RWPE2 (cell line): ENCODE results near the gene OR6B1.
A peak's percentile ranks its signal among the peaks of the same experiment; 100 is the strongest.

ENCODE experiments used
- ATAC-seq: fragments of 200-7000 bp; cut with Tn5 transposase; 3 replicates; pipeline ENCODE4 v1.9.1; 2021; ENCODE audit warnings: low read depth
- DNase-seq: peaks from one replicate; pipeline ENCODE4 v3.0.0-alpha.2; 2020; ENCODE audit warnings: low spot score
- H3K27ac ChIP-seq: fragments of 450-650 bp; 2 replicates; pipeline ENCODE4 v1.5.1; 2017; ENCODE audit warnings: mild to moderate bottlenecking; ENCODE audit not compliant: poor library complexity, severe bottlenecking
- H3K27me3 ChIP-seq: fragments of 250-450 bp; sonication (Bioruptor Pico); 2 replicates; pipeline ENCODE4 v1.5.1; 2021; ENCODE audit warnings: mild to moderate bottlenecking, moderate library complexity; ENCODE audit not compliant: insufficient read depth, poor library complexity, severe bottlenecking
- H3K36me3 ChIP-seq: fragments of 250-450 bp; sonication (Bioruptor Pico); 2 replicates; pipeline ENCODE4 v1.5.1; 2020; ENCODE audit warnings: low read depth, mild to moderate bottlenecking, moderate library complexity
- H3K4me1 ChIP-seq: fragments of 250-450 bp; sonication (Bioruptor Pico); 2 replicates; pipeline ENCODE4 v1.5.1; 2021; ENCODE audit warnings: mild to moderate bottlenecking, moderate library complexity; ENCODE audit not compliant: insufficient read depth, poor library complexity, severe bottlenecking
- H3K4me3 ChIP-seq: fragments of 250-450 bp; sonication (Bioruptor Pico); 2 replicates; pipeline ENCODE4 v1.5.1; 2021; ENCODE audit warnings: mild to moderate bottlenecking, moderate library complexity; ENCODE audit not compliant: severe bottlenecking
- H3K9me3 ChIP-seq: fragments of 250-450 bp; sonication (Bioruptor Pico); 2 replicates; pipeline ENCODE4 v1.5.1; 2021; ENCODE audit warnings: mild to moderate bottlenecking, moderate library complexity; ENCODE audit not compliant: severe bottlenecking
- TF ChIP-seq, protein P1 (sequence below): fragments of 450-650 bp; IDR thresholded peaks from one replicate; pipeline ENCODE4 v1.5.1; 2017; ENCODE audit warnings: mild to moderate bottlenecking, moderate library complexity; ENCODE audit not compliant: poor library complexity, severe bottlenecking

Gene OR6B1

DNA sequence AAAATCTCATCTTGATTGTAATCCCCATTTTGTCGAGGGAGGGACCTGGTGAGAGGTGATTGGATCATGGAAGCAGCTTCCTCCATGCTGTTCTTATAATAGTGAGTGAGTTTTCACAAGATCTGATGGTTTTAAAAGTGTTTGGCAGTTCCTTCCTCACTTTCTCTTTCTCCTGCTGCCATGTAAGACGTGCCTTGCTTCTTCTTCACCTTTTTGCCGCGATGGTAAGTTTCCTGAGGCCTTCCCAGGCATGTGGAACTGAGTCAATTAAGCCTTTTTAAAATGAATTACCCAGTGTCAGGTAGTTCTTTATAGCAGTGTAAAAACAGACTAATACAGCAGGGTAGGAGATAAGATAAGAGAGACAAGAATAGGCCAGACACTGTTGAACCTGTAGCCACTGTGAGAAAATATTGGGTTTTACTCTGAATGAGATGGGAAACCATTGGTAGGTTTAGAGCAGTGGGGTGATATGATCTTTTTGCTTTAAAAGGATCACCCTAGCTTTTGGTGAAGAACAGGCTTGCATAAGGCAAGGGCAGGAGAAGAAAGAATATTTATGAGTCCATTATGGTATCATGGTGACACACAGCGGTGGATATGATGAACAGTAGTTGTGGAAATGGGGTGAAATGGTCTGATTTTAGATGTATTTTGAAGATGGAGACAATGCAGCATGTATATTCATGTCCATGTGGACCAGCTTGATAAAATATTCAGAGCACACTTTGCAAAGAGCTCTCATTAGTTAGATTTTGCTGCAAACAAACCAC is 11.5 kb downstream of the OR6B1 start:
- Histone ChIP-seq H3K4me1 (no peaks in the 10 kb centered on the region), H3K27ac (no peak overlapping the region), H3K36me3 (no peaks in the 10 kb centered on the region), H3K27me3 (no peaks in the 10 kb centered on the region), H3K9me3 (no peaks in the 10 kb centered on the region), H3K4me3 (no peak overlapping the region)
- TF ChIP-seq, protein P1, sequence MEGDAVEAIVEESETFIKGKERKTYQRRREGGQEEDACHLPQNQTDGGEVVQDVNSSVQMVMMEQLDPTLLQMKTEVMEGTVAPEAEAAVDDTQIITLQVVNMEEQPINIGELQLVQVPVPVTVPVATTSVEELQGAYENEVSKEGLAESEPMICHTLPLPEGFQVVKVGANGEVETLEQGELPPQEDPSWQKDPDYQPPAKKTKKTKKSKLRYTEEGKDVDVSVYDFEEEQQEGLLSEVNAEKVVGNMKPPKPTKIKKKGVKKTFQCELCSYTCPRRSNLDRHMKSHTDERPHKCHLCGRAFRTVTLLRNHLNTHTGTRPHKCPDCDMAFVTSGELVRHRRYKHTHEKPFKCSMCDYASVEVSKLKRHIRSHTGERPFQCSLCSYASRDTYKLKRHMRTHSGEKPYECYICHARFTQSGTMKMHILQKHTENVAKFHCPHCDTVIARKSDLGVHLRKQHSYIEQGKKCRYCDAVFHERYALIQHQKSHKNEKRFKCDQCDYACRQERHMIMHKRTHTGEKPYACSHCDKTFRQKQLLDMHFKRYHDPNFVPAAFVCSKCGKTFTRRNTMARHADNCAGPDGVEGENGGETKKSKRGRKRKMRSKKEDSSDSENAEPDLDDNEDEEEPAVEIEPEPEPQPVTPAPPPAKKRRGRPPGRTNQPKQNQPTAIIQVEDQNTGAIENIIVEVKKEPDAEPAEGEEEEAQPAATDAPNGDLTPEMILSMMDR, result peak; percentile 52
- peak; percentile 49; the same call in 2 of the 3 replicates for ATAC-seq
- DNase-seq, result no peak

DNA sequence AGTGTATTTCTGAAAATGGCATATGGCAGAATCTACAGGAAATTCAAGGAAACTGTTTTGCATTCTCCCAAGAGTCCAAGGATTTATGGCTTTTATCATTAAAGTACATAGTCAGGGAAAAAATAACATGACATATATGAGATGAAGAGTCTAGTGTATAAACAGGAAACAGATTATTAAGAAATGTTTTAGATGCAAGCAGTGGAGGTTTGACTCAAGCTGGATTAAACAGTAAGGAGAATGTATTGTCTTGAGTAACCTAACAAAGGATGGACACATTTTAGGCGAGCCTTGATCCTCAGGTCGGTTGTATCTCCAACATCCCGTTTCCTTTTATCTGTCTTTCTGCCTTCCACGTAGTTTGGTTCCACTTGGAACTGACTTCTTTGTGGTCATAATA is 17.9 kb downstream of the OR6B1 start:
- Histone ChIP-seq H3K27ac (no peak overlapping the region), H3K4me1 (no peaks in the 10 kb centered on the region), H3K4me3 (no peak overlapping the region), H3K36me3 (no peaks in the 10 kb centered on the region), H3K27me3 (no peaks in the 10 kb centered on the region), H3K9me3 (no peaks in the 10 kb centered on the region)
- DNase-seq, result no peak
- no peak for ATAC-seq
- TF ChIP-seq, protein P1, result no peak

DNA sequence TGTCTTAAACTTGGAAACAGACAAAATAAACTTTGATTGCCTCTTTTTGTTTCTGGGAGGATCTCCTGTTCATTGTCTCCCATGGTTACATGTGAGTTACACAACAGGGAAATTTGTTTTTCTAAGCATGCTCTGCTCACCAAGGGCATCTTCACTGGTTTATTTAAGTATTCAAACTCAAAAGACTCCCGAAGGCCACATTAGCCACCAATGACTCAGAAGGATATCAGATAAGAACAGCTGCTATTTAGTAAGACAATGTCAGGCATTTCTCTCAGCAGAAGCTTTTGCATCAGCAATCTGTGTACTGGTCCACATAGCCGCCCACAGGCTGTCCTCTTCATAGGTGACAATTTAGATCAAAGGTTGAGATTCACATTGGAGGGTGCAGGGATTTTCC is 19.3 kb downstream of the OR6B1 start:
- Histone ChIP-seq H3K27ac (no peak overlapping the region), H3K36me3 (no peaks in the 10 kb centered on the region), H3K27me3 (no peaks in the 10 kb centered on the region), H3K4me3 (no peak overlapping the region), H3K9me3 (no peaks in the 10 kb centered on the region), H3K4me1 (no peaks in the 10 kb centered on the region)
- peak; percentile 57; the same call in 2 of the 3 replicates for ATAC-seq
- TF ChIP-seq, protein P1, result no peak
- DNase-seq, result no peak

DNA sequence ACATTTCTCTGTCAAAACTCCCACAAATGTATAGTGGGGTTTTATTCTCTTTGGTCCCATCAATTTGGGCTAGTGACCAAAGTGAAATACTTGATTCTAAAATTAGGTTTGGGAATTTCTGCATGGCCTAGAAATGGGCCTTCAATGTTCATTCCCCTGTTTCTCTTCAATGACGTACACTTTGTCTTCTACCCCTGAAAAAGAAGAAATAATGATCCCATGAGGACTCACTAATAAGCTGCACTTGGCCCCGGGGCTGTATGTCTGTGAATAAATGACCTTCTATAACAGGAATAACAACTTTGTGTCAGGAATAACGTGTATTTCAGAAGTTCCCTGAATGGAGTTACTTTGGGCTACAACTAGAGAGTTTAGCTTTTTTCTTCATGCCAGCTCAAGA is 20.2 kb downstream of the OR6B1 start:
- DNase-seq, result no peak
- no peak for ATAC-seq
- Histone ChIP-seq H3K4me1 (no peaks in the 10 kb centered on the region), H3K9me3 (no peaks in the 10 kb centered on the region), H3K27me3 (no peaks in the 10 kb centered on the region), H3K27ac (no peak overlapping the region), H3K36me3 (no peaks in the 10 kb centered on the region), H3K4me3 (no peak overlapping the region)
- TF ChIP-seq, protein P1, result no peak

DNA sequence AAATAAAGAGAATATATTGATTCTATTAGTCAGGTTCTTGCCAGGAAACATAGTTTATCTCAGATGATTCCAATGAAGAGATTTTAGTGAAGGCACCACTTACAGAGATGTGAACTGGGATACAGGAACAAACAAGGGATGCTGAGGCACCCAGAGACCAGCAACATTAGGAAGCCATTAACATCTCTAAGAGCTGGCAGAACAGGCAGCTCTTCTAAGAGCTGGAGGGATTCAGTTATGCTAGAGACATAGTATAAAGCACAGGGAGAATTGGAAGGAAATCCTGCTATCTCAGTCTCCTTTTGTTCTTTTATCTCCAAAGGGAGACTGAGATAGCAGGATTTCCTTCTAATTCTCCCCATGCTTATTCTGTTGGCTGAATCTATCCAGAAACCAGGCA is 22.0 kb downstream of the OR6B1 start:
- no peaks in the 10 kb centered on the region for H3K27me3 ChIP-seq
- no peak for ATAC-seq
- no peaks in the 10 kb centered on the region for H3K36me3 ChIP-seq
- no peak overlapping the region for H3K4me3 ChIP-seq
- no peaks in the 10 kb centered on the region for H3K4me1 ChIP-seq
- H3K9me3 ChIP-seq, result no peaks in the 10 kb centered on the region
- H3K27ac ChIP-seq, result no peak overlapping the region
- TF ChIP-seq, protein P1, result no peak
- DNase-seq, result no peak
